Neural crest cell (in vitro differentiated cells): ENCODE results near the gene DPH2. TPM values are rescaled to one million over a fixed set of nuclear protein-coding genes. Genes with fewer than 3 reads are reported as not detected.
A peak's percentile ranks its signal among the peaks of the same experiment; 100 is the strongest.

Source experiments
- DNase-seq: peaks from one replicate; pipeline ENCODE4 v3.0.0; 2021; ENCODE audit warnings: low read depth, mixed read lengths, low spot score
- H3K27ac Mint-ChIP-seq: one replicate; pipeline ENCODE4 v1.8.0; 2021; ENCODE audit warnings: mild to moderate bottlenecking, mixed read lengths; ENCODE audit not compliant: unreplicated experiment
- H3K27me3 Mint-ChIP-seq: 2 replicates; pipeline ENCODE4 v1.8.0; 2021; ENCODE audit warnings: low read depth, mild to moderate bottlenecking, mixed read lengths
- H3K36me3 Mint-ChIP-seq: 2 replicates; pipeline ENCODE4 v1.8.0; 2021; ENCODE audit warnings: low read depth, mild to moderate bottlenecking, mixed read lengths
- H3K4me1 Mint-ChIP-seq: 2 replicates; pipeline ENCODE4 v1.8.0; 2021; ENCODE audit warnings: mixed read lengths
- H3K4me3 Mint-ChIP-seq: one replicate; pipeline ENCODE4 v1.8.0; 2021; ENCODE audit warnings: mild to moderate bottlenecking, mixed read lengths
- H3K9me3 Mint-ChIP-seq: 2 replicates; pipeline ENCODE4 v1.8.0; 2021; ENCODE audit warnings: mixed read lengths
- CTCF ChIP-seq: fragments of 200-600 bp; sonication (generic); conservative IDR thresholded peaks from 2 replicates; pipeline ENCODE4 v1.5.0; 2021; ENCODE audit warnings: antibody characterized with exemption, mild to moderate bottlenecking
- total RNA-seq: library from RNA; stranded (reverse); gene quantifications from 2 replicates; pipeline ENCODE4 v1.2.1, GENCODE V29; 2021

Gene DPH2
- total RNA-seq, 1 donor from 2014 or later: 34.4 TPM

- Mint-ChIP-seq H3K36me3 (no peaks in the 10 kb centered on the region), H3K4me1 (peaks cover 16% of the 10 kb centered on the region), H3K27ac (no peak overlapping the region), H3K9me3 (no peaks in the 10 kb centered on the region), H3K27me3 (peaks cover 55% of the 10 kb centered on the region), H3K4me3 (peak overlapping the region; percentile 83)
- peak; percentile 83 for DNase-seq
- TF ChIP-seq CTCF: peak; percentile 83
Measured at GRCh38 chr1:43934101-43934985, 35.5 kb upstream of the DPH2 start.

- Mint-ChIP-seq H3K4me1 (peaks cover 16% of the 10 kb centered on the region), H3K27ac (no peak overlapping the region), H3K9me3 (no peaks in the 10 kb centered on the region), H3K36me3 (no peaks in the 10 kb centered on the region), H3K27me3 (peaks cover 60% of the 10 kb centered on the region), H3K4me3 (peak overlapping the region; percentile 83)
- DNase-seq: no peak
- no peak for TF ChIP-seq CTCF
Measured at GRCh38 chr1:43934986-43935324, 34.9 kb upstream of the DPH2 start.

- H3K4me1 Mint-ChIP-seq: peaks cover 16% of the 10 kb centered on the region
- peak overlapping the region; percentile 83 for H3K4me3 Mint-ChIP-seq
- TF ChIP-seq CTCF: no peak
- peaks cover 62% of the 10 kb centered on the region for H3K27me3 Mint-ChIP-seq
- no peak for DNase-seq
- H3K36me3 Mint-ChIP-seq: no peaks in the 10 kb centered on the region
- H3K27ac Mint-ChIP-seq: no peak overlapping the region
- H3K9me3 Mint-ChIP-seq: no peaks in the 10 kb centered on the region
Measured at GRCh38 chr1:43935711-43936427, 33.9 kb upstream of the DPH2 start.

GRCh38 chr1:43936431-43937151 lies 33.2 kb upstream of the DPH2 start:
- Mint-ChIP-seq H3K4me1 (peaks cover 16% of the 10 kb centered on the region), H3K9me3 (no peaks in the 10 kb centered on the region), H3K4me3 (peak overlapping the region; percentile 81), H3K27me3 (peaks cover 59% of the 10 kb centered on the region), H3K27ac (no peak overlapping the region), H3K36me3 (no peaks in the 10 kb centered on the region)
- DNase-seq: peak; percentile 34
- TF ChIP-seq CTCF: peak; percentile 42

- Mint-ChIP-seq H3K27ac (no peak overlapping the region), H3K4me3 (peak overlapping the region; percentile 81), H3K36me3 (no peaks in the 10 kb centered on the region), H3K9me3 (no peaks in the 10 kb centered on the region), H3K4me1 (peaks cover 16% of the 10 kb centered on the region), H3K27me3 (peaks cover 54% of the 10 kb centered on the region)
- no peak for TF ChIP-seq CTCF
- DNase-seq: no peak
Measured at GRCh38 chr1:43937179-43937865, 32.5 kb upstream of the DPH2 start.
